SK-N-MC (cell line): ENCODE results near the gene TAB2.

Experiments used
- EZH2 ChIP-seq: fragments of 200-600 bp; sonication (generic); IDR thresholded peaks from one replicate; pipeline ENCODE4 v1.6.1; 2017; ENCODE audit warnings: antibody characterized with exemption
- FOXP2 ChIP-seq: optimal IDR thresholded peaks from 2 replicates; pipeline ENCODE3; 2011; ENCODE audit warnings: mild to moderate bottlenecking, moderate library complexity; ENCODE audit not compliant: insufficient read depth; ENCODE audit errors: extremely low read length, control extremely low read depth
- POLR2AphosphoS5 ChIP-seq: IDR thresholded peaks from 2 replicates; pipeline ENCODE4 v1.6.1; 2012; ENCODE audit warnings: mild to moderate bottlenecking, low read depth, low read length, borderline replicate concordance

DNA sequence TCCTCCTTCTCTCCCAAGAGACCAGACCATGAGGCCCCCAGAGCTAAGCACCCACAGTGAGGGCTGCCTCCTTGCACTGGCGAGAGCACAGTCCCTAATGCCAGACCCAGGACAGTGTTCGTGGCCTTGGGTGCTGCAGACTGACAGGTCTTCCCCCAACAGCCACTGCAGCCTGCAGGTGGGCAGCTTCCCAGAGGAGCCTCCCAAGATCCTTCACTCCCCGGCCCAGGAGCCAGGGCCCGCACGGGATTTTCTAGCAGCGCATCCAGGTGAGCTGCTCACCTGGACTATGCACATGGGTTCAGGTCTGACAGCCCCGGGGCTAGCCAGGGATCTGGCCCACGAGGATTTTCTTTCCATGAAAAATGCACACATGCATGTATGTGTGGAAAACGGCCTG lies 124.2 kb downstream of the TAB2 start:
- no peak for TF ChIP-seq EZH2
- TF ChIP-seq FOXP2 = no peak
- TF ChIP-seq POLR2AphosphoS5 = no peak
